Liver (tissue), 3 donors: Measurements from ENCODE around the gene CCDC51.

ENCODE experiments used
- GABPA ChIP-seq, 2 donors: IDR thresholded peaks in 1 of 2; conservative IDR thresholded peaks in 1 of 2; 2 replicates each; pipeline ENCODE4 v1.6.1; 2016; ENCODE audit warnings: antibody characterized with exemption in 2 of 2, mild to moderate bottlenecking in 1 of 2, moderate library complexity in 1 of 2
- HNF4G ChIP-seq: IDR thresholded peaks from 2 replicates; pipeline ENCODE4 v1.6.1; 2016; ENCODE audit warnings: antibody characterized with exemption
- JUND ChIP-seq, 2 donors: IDR thresholded peaks; 2 replicates each; pipeline ENCODE4 v1.6.1; 2016; ENCODE audit warnings: antibody characterized with exemption in 2 of 2
- NR2F2 ChIP-seq: IDR thresholded peaks from 2 replicates; pipeline ENCODE4 v1.6.1; 2016; ENCODE audit warnings: antibody characterized with exemption
- RAD21 ChIP-seq, 2 donors: IDR thresholded peaks; 2 replicates each; pipeline ENCODE4 v1.6.1; 2016; ENCODE audit warnings: antibody characterized with exemption in 2 of 2, mild to moderate bottlenecking in 2 of 2
- TAF1 ChIP-seq: conservative IDR thresholded peaks from 2 replicates; pipeline ENCODE4 v1.6.1; 2016; ENCODE audit warnings: antibody characterized with exemption, mild to moderate bottlenecking
- YY1 ChIP-seq: IDR thresholded peaks from 2 replicates; pipeline ENCODE4 v1.6.1; 2016; ENCODE audit warnings: antibody characterized with exemption, mild to moderate bottlenecking
- TF ChIP-seq, protein P1 (sequence below): fragments of 150-350 bp; IDR thresholded peaks from 2 replicates; pipeline ENCODE4 v1.5.1; 2017; ENCODE audit warnings: improper control_type of control experiment, low read depth, low read length; ENCODE audit not compliant: missing input control
- TF ChIP-seq, protein P2 (sequence below): IDR thresholded peaks from 2 replicates; pipeline ENCODE4 v1.6.1; 2016; ENCODE audit warnings: antibody characterized with exemption, mild to moderate bottlenecking
- TF ChIP-seq, protein P3 (sequence below): IDR thresholded peaks from 2 replicates; pipeline ENCODE4 v1.6.1; 2016; ENCODE audit warnings: antibody characterized with exemption
- TF ChIP-seq, protein P4 (sequence below): IDR thresholded peaks from 2 replicates; pipeline ENCODE4 v1.6.1; 2016; ENCODE audit warnings: antibody characterized with exemption
- donor health status: healthy.
- donor health status: healthy.

DNA sequence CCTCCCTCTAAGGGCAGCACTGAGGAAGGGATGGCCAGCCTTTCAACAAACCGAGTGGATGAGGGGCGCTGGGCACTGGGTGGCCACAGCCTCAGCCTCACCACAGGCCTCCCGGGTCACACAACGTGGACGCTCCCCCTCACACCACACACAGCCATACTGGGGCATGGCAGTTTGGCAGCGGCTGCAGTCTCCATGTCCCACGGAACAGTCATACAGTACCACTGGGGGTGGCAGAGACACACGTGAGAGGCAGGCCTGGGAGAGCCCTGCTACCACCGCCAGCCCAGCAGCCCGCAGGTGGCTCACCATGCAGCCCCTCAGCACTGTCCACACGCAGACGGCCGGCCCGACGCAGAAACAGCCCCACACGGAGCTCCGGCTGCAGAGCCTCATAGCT lies 21.8 kb downstream of the CCDC51 start:
- TF ChIP-seq, protein P1, sequence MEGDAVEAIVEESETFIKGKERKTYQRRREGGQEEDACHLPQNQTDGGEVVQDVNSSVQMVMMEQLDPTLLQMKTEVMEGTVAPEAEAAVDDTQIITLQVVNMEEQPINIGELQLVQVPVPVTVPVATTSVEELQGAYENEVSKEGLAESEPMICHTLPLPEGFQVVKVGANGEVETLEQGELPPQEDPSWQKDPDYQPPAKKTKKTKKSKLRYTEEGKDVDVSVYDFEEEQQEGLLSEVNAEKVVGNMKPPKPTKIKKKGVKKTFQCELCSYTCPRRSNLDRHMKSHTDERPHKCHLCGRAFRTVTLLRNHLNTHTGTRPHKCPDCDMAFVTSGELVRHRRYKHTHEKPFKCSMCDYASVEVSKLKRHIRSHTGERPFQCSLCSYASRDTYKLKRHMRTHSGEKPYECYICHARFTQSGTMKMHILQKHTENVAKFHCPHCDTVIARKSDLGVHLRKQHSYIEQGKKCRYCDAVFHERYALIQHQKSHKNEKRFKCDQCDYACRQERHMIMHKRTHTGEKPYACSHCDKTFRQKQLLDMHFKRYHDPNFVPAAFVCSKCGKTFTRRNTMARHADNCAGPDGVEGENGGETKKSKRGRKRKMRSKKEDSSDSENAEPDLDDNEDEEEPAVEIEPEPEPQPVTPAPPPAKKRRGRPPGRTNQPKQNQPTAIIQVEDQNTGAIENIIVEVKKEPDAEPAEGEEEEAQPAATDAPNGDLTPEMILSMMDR: no peak
- TF ChIP-seq JUND (IDR thresholded peaks at IDR 0.05) (no peak), GABPA (IDR thresholded peaks at IDR 0.05 in 1 of 2, conservative IDR thresholded peaks at IDR 0.05 in 1 of 2) (no peak), YY1 (no peak), TAF1 (no peak), RAD21 (IDR thresholded peaks at IDR 0.05) (no peak), HNF4G (no peak), NR2F2 (no peak)
- TF ChIP-seq, protein P2, sequence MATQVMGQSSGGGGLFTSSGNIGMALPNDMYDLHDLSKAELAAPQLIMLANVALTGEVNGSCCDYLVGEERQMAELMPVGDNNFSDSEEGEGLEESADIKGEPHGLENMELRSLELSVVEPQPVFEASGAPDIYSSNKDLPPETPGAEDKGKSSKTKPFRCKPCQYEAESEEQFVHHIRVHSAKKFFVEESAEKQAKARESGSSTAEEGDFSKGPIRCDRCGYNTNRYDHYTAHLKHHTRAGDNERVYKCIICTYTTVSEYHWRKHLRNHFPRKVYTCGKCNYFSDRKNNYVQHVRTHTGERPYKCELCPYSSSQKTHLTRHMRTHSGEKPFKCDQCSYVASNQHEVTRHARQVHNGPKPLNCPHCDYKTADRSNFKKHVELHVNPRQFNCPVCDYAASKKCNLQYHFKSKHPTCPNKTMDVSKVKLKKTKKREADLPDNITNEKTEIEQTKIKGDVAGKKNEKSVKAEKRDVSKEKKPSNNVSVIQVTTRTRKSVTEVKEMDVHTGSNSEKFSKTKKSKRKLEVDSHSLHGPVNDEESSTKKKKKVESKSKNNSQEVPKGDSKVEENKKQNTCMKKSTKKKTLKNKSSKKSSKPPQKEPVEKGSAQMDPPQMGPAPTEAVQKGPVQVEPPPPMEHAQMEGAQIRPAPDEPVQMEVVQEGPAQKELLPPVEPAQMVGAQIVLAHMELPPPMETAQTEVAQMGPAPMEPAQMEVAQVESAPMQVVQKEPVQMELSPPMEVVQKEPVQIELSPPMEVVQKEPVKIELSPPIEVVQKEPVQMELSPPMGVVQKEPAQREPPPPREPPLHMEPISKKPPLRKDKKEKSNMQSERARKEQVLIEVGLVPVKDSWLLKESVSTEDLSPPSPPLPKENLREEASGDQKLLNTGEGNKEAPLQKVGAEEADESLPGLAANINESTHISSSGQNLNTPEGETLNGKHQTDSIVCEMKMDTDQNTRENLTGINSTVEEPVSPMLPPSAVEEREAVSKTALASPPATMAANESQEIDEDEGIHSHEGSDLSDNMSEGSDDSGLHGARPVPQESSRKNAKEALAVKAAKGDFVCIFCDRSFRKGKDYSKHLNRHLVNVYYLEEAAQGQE: no peak
- TF ChIP-seq, protein P3, sequence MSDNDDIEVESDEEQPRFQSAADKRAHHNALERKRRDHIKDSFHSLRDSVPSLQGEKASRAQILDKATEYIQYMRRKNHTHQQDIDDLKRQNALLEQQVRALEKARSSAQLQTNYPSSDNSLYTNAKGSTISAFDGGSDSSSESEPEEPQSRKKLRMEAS: no peak
- TF ChIP-seq, protein P4, sequence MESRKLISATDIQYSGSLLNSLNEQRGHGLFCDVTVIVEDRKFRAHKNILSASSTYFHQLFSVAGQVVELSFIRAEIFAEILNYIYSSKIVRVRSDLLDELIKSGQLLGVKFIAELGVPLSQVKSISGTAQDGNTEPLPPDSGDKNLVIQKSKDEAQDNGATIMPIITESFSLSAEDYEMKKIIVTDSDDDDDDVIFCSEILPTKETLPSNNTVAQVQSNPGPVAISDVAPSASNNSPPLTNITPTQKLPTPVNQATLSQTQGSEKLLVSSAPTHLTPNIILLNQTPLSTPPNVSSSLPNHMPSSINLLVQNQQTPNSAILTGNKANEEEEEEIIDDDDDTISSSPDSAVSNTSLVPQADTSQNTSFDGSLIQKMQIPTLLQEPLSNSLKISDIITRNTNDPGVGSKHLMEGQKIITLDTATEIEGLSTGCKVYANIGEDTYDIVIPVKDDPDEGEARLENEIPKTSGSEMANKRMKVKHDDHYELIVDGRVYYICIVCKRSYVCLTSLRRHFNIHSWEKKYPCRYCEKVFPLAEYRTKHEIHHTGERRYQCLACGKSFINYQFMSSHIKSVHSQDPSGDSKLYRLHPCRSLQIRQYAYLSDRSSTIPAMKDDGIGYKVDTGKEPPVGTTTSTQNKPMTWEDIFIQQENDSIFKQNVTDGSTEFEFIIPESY: no peak
